ENCODE results near the gene MANEAL.

Gene MANEAL

DNA sequence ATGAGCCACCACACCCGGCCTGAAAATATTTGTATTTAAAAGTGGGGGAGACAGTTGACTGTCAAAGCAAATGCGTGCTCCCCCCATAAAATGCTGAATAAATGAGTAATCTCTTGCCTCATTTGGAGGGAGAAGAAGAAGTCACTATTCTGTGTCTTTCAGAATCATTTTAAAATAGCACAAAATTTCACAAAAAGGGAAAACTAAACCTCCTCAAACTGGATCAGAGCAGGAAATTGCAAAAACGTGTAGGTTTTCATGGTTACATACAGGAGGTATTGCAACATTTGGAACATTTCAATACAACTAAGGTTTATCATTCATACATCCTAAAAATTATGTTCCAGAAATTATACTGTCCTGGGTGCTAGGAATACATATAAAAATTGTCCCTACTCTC lies 52.1 kb downstream of the MANEAL start:
- no peaks in the 10 kb centered on the region for H3K27me3 ChIP-seq (ENCODE audit: control insufficient read depth, insufficient read depth, low read length, poor library complexity, severe bottlenecking)
- H3K4me1 ChIP-seq (ENCODE audit: control insufficient read depth, insufficient read depth, low read length) = no peaks in the 10 kb centered on the region
- H3K4me3 ChIP-seq (ENCODE audit: insufficient read depth, low read depth, low read length) = no peak overlapping the region
- no peak overlapping the region for H3K27ac ChIP-seq (ENCODE audit: insufficient read depth, low read depth, low read length, poor library complexity, severe bottlenecking)
- H3K36me3 ChIP-seq (ENCODE audit: control insufficient read depth, insufficient read depth, low read length) = no peaks in the 10 kb centered on the region
- H3K9me3 ChIP-seq (ENCODE audit: control insufficient read depth, low read length) = no peaks in the 10 kb centered on the region
- 90 to 96% methylated on average over 3 of the region's 3 CpGs for WGBS, 2 experiments

DNA sequence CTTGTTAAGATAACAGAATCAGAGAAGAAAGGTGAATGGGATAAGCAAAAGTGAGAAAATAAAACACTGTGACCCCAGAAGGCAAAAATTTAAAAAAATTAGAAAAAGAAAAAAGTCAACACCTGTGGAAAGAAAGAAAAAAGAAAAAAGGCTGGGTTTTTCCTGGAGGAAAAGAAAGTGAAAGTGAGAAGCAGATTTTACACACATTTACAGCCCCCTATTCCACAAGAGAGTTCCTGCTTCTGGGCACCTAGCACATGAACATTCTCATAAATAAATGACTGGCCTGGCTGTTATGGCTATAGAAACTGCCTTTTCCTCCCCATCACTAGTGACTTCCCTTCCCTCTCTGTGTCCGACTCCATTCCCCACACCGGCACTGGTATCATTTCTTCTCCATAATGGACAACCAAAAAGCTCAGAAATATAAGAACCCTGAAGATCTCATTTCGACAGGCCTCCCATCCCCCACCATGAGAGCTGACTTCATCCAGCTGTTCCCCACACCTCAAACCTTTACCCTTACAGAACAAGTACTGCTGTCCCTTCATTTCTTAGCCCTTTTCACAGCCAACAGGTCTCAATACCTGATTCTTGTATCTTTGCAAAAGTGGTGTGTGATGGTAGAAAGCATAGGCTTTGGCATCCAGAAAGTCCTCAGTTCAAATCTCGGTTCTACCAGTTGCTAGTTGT lies 53.1 kb downstream of the MANEAL start:
- Histone ChIP-seq H3K9me3 (ENCODE audit: control insufficient read depth, low read length) (no peaks in the 10 kb centered on the region), H3K27me3 (ENCODE audit: control insufficient read depth, insufficient read depth, low read length, poor library complexity, severe bottlenecking) (no peaks in the 10 kb centered on the region), H3K4me1 (ENCODE audit: control insufficient read depth, insufficient read depth, low read length) (no peaks in the 10 kb centered on the region), H3K36me3 (ENCODE audit: control insufficient read depth, insufficient read depth, low read length) (no peaks in the 10 kb centered on the region), H3K27ac (ENCODE audit: insufficient read depth, low read depth, low read length, poor library complexity, severe bottlenecking) (no peak overlapping the region), H3K4me3 (ENCODE audit: insufficient read depth, low read depth, low read length) (no peak overlapping the region)
- WGBS, 2 experiments = 97 to 98% methylated on average over 4 of the region's 4 CpGs

DNA sequence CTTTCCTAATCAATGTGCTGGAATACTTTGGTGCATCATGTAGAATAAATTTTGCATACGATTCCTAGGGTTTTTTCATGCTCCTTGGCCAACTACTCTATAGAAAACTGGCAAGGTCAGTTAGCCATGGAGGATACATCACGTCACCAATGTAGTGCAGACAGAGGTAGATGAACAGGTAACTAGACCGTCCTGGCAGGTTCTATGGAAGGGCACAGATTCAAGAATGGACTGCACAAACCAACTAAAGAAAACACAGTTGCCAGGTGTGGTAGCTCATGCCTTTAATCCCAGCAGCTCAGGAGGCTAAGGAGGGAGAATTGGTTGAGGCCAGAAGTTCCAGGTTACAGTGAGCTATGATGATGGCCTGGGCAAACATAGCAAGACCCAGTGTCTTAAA lies 55.8 kb downstream of the MANEAL start:
- 96% methylated on average over 3 of the region's 3 CpGs for WGBS, 2 experiments
- Histone ChIP-seq H3K4me1 (ENCODE audit: control insufficient read depth, insufficient read depth, low read length) (no peaks in the 10 kb centered on the region), H3K4me3 (ENCODE audit: insufficient read depth, low read depth, low read length) (no peak overlapping the region), H3K27ac (ENCODE audit: insufficient read depth, low read depth, low read length, poor library complexity, severe bottlenecking) (no peak overlapping the region), H3K36me3 (ENCODE audit: control insufficient read depth, insufficient read depth, low read length) (no peaks in the 10 kb centered on the region), H3K27me3 (ENCODE audit: control insufficient read depth, insufficient read depth, low read length, poor library complexity, severe bottlenecking) (no peaks in the 10 kb centered on the region), H3K9me3 (ENCODE audit: control insufficient read depth, low read length) (no peaks in the 10 kb centered on the region)

DNA sequence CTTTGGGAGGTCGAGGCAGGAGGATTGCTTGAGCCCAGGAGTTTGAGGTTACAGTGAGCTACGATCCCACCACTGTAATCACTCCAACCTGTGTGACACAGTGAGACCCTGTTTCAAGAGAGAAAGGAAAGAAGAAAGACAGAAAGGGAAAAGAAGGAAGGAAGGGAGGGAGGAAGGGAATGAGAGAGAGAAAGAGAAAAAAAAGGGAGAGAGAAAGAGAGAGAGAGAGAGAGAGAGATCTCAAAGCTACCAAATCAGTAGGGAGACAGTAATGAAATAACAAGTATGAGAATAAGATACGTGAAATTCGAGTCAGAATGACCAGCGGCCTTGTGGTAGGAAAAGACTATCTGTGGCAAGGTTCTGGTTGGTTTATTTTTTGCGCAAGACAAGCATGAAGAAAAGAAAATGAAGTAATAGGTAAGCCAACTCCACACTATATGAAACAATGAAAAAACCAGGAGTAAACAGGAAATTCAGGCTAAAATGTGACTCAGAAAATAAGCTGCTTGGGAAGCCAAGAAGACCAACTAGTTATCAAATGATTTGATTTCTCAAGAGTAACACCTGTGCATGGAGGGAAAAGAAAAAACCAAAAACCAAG lies 56.8 kb downstream of the MANEAL start:
- Histone ChIP-seq H3K27ac (ENCODE audit: insufficient read depth, low read depth, low read length, poor library complexity, severe bottlenecking) (no peak overlapping the region), H3K4me3 (ENCODE audit: insufficient read depth, low read depth, low read length) (no peak overlapping the region), H3K9me3 (ENCODE audit: control insufficient read depth, low read length) (no peaks in the 10 kb centered on the region), H3K4me1 (ENCODE audit: control insufficient read depth, insufficient read depth, low read length) (no peaks in the 10 kb centered on the region), H3K27me3 (ENCODE audit: control insufficient read depth, insufficient read depth, low read length, poor library complexity, severe bottlenecking) (no peaks in the 10 kb centered on the region), H3K36me3 (ENCODE audit: control insufficient read depth, insufficient read depth, low read length) (no peaks in the 10 kb centered on the region)
- WGBS, 2 experiments = 93 to 96% methylated on average over 6 of the region's 6 CpGs

All from ectodermal cell (in vitro differentiated cells).